Hepatocyte (in vitro differentiated cells): Measurements from ENCODE around the gene MYLK2.

Source experiments
- EZH2 ChIP-seq: fragments of 200-600 bp; sonication (generic); IDR thresholded peaks from 2 replicates; pipeline ENCODE4 v1.6.1; 2016; ENCODE audit warnings: antibody characterized with exemption, mild to moderate bottlenecking, borderline replicate concordance
- EZH2phosphoT487 ChIP-seq: fragments of 200-600 bp; sonication (generic); IDR thresholded peaks from one replicate; pipeline ENCODE4 v1.6.1; 2018; ENCODE audit warnings: antibody characterized with exemption, mild to moderate bottlenecking, low read depth, moderate library complexity; ENCODE audit not compliant: unreplicated experiment, severe bottlenecking
- TF ChIP-seq, protein P1 (sequence below): fragments of 200-600 bp; sonication (generic); IDR thresholded peaks from 2 replicates; pipeline ENCODE4 v1.5.1; 2016; ENCODE audit warnings: antibody characterized with exemption, mild to moderate bottlenecking; ENCODE audit not compliant: poor library complexity

DNA sequence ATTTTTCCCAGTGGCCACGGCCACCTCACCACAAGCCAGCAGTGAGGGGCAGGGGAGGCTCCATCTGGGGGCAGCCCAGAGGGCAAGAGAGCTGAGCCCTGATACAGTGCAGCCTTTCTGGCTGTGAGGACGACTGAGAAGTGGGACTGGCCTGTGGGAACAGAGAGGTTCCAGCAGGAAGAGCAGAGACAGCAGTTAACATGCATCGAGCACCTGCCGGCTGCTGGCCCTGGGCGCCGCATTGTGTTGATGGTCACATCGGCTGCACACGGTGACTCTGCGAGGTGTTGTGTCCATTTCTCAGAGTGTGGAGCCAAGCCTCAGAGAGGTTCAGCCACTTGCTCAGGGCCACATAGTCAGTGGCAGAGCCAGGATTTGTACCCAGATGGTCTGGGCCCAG lies 16.4 kb downstream of the MYLK2 start:
- TF ChIP-seq EZH2phosphoT487: no peak
- TF ChIP-seq, protein P1, sequence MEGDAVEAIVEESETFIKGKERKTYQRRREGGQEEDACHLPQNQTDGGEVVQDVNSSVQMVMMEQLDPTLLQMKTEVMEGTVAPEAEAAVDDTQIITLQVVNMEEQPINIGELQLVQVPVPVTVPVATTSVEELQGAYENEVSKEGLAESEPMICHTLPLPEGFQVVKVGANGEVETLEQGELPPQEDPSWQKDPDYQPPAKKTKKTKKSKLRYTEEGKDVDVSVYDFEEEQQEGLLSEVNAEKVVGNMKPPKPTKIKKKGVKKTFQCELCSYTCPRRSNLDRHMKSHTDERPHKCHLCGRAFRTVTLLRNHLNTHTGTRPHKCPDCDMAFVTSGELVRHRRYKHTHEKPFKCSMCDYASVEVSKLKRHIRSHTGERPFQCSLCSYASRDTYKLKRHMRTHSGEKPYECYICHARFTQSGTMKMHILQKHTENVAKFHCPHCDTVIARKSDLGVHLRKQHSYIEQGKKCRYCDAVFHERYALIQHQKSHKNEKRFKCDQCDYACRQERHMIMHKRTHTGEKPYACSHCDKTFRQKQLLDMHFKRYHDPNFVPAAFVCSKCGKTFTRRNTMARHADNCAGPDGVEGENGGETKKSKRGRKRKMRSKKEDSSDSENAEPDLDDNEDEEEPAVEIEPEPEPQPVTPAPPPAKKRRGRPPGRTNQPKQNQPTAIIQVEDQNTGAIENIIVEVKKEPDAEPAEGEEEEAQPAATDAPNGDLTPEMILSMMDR: no peak
- no peak for TF ChIP-seq EZH2
